Measurements from ENCODE around the gene CAPN15.

CAPN15 gene

GRCh38 chr16:563072-563644 is 35.6 kb downstream of the CAPN15 start:
- no peak for DNase-seq

- no peak for DNase-seq
Observed at GRCh38 chr16:564690-565418, 37.3 kb downstream of the CAPN15 start.

DNA sequence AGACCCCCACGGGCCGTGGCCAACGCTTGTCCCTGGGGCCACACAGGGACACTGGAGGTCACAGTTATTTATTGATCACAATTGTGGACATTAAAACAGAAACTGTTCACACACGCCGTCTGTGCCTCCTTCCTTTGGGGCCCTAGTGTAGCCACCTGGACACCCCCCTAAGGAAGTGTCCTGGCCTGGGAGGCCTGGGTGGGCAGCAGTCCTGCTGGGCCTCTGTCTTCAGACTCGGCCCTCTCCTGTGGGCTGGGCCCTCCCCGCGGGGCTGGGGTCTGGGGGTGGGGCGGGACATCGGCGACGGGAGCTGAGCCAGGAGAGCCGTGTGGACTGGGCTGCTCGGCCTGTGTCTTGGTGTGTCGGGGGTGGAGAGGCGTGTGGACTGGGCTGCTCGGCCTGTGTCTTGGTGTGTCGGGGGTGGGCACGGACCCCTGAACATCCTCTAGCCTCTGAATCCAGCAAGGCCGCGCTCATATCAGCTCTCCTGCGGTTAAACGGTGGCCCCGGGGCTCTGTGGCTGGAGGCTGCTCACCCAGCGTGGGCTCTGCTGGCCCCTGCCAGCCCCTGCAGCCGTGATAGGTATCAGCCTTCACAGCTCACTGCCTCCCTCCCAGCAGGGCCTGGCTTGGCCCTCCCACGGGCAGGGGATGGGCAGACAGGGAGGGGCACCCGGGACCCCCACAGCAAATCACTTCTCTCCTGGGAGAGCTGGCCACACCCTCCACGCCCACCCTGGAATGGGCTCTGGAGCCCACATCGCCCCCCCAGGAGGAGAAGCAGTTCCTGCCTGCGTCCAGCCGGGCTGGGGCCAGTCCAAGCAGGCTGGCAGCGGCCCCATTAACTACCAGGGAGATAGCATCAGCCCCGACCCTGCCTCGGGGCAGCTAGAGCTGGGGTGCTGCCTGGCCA is 38.2 kb downstream of the CAPN15 start:
- no peak for DNase-seq

- peak in 2 of 4 experiments; percentile 15 to 42 for DNase-seq
Observed at GRCh38 chr16:566475-567372, 39.2 kb downstream of the CAPN15 start, which contains the start of gene NHLRC4. Gene NHLRC4, plus strand, starts transcription at chr16:567005. Its CDS starts 1,043 bp downstream, at chr16:568048.

DNA sequence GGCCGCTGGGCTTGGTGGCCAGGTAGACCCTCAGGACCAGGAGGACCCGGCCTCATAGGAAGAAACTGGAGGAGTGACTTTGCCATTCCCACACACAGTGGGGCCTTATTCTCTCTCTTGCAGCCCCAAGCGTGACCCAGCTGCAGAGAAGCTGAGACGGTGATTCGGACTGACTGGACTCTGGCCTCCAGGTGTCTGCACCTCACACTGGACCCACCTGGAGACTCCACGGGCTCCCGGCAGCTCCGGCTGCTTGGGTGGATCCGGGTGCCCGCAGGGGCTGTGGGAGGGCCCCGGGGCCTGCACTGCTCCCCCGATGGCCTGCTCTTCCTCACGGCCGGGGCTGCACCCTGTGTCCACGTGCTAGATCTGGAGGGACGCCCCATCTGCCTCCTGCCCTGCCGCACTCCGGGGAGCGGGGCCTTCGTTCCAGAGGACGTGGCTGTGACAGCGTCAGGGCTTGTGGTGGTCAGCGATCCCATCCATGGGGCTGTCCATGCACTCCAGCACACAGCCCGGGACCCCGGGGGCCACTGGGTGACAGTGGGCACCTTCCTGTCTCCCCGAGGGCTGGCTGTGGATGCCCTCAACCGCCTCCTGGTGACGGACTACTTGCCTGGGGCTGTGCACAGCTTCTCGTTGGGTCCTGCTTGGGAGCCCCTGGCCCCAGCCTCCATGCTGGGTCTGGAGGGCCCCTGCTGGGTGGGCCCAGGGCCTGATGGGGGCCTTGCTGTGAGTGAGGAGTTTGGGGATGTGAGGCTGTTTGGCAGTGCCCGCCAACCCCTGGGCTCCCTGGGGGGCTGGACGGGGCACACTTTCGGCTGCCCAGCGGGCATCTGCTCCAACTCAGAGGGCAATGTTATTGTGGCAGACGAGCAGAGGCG is 40.1 kb downstream of the CAPN15 start:
- DNase-seq = no peak

DNA sequence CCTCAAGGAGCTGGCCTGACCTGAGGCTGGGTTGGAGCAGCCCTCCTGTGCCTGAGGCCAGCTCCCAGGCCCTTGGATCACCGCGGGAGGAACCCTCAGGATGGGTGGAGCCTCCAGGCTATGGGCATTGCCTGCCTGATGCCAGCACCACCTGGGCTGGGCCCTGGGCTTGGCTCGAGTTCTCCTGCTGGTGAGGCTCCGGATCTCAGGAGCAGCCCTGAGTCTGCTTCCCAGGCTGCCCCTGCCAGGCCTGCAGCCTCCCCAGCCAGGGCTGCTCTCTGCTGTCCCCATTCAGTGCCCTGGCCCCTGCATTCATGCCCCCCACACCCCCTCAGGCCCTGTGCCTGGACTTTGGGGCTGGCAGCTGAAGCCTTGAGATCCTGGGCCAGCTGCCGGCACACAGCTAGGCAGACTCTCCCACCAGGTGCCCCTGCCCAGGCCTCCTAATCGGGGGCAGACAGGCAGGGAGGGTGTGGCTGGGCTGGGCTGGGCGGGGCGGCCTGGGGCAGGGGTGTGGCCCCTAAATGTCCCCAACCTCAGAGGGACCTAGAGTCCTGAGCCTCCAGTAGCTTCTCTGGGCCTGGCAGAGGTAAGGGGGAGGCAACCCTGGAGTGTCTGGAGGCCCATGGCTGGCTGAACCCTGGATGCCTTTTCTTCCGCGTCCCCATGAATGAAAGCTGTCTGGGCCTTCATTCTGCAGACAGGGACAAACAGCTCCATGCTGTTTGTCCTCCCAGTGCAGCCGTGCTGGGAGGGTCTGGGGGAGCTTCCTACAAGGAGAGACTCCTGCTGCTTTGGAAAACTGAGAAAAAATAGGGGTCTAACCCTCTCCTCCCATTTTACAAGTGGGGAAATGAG is 41.1 kb downstream of the CAPN15 start:
- no peak for DNase-seq

DNA sequence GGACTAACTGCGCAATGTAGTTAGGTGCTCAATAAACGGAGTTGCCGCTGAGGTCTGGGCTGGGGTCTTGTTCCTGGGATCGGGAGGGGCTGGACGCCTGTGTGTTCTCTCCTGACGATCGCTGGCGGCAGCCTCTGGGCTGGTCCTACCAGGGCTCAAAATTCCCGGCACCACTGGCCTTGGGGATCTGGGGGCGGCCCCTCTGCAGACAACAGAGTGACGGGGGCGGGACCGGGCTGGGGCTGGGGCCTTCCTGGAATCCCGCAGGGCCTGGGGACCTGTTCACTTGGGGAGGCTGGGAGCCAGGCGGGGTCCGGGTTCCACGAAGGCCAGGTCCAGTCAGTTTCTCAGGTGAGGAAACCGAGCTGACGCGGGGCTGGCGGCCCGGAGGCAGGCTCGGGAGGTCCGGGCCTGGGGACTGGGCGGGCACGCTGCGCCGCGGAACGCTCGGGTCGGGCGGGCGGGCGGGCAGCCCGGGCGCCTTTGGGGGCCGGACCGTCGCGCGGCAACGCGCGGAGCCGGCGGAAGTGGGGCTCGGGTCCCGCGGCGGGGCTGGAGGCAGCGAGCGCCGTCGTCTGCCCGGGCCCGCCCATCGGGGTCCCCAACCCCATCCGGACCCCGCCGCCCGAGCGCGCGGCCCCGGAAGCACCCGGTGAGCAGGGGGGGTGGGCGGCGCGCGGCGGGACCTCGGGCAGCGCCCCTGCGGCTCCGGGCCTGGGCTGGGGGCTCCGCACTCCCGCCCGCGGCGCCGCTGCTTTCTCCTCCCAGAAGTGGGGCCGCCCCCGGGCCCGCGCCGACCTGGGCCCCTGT is 42.1 kb downstream of the CAPN15 start, which contains the start of gene PIGQ:
Gene PIGQ (plus strand): TSS at position 524 of the 810 bp plus-strand sequence. CDS start 4,107 bp downstream, outside the sequence.
- peak; percentile 31 to 63 (median 46) for DNase-seq

DNA sequence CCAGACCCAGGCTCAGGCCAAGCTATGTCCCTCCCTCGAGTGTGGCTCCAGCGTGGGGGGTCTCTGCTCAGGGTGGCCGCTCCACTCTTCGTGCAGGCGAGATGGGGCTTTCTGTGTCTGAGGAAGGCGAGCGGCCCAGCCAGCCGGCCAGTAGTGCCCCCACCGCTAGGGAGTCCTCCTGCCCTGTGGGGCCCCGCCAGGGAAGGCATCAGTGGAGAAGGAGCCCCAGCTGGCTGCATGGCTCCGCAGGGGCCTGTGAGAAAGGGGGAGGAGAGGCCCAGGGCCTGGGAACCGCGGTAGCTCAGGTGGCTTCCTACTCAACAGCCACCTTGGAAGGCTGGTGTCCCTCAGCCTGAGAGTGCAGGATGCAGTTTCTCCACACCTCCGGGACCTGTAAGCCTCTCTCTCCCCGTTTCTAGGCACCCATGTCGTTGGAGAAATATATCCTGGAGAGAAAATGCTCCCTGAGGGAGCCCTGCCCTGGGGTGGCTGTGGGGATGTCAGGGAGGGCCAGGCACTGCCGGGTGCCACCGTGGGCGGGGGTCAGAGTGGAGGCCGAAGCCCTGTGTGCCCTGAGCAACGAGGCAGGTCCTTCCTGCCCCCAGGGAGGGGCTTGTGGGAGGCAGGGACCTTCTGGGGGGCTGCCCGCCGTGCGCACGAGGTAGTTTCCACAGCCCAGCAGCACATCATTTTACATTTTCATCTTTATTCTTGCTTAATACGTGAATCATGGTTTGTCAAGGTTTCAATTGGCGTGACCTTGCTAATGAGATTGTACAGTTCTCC is 45.5 kb downstream of the CAPN15 start:
- no peak for DNase-seq

GRCh38 chr16:574021-574760 is 46.7 kb downstream of the CAPN15 start:
- no peak for DNase-seq

GRCh38 chr16:575354-576196 is 48.1 kb downstream of the CAPN15 start:
- DNase-seq = no peak

DNA sequence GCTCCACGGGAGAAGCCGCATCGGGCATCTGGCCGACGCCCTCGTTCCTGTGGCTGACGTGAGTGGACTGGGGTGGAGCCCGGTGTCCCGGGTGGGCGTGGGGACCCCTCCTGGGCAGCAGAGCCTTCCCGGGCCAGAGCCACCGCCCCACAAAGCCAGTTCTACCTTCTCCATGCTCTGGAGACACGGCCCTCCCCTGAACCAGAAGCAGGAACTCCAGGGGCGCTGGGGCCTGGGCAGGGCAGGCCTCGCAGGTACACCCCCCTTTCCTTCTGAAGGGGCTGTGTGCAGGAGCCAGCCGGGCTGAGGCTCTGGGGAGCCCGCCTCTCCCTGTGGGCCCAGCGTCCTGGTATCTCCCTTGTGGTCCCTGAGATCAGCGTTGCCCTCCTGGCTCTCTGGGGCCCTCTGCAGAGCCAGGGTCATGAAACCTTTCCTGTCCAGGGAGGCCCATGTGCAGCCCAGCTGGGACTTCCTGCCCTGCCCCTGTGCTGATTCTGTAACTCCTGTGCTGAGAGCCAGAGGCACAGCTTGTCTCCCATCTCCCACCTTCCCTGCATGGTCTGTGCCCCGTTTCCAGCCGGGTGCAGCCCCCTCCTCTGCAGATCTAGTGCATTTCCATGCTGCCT is 48.8 kb downstream of the CAPN15 start:
- no peak for DNase-seq

- no peak for DNase-seq
Observed at GRCh38 chr16:576823-577201, 49.3 kb downstream of the CAPN15 start.

DNA sequence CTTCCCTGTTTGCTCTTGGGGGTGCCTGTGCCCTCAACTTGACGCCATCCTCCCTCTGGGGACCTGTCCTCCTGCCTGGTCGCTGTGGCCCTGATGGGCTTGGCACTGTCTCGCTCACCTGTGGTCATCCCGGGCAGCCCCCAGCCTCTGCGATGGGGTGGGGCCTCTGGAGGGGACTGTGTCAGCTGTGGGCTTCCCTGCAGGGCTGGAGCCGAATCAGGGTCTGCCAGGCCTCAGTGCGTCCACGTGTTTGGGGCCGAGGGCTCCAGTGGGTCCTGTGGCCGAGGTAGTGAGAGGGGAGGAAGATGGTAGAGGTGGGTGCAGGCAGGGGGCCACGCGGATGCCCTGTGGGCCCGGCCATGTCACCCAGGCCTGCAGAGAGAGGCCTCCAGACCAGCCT is 50.3 kb downstream of the CAPN15 start:
- no peak for DNase-seq

GRCh38 chr16:578232-578869 is 50.8 kb downstream of the CAPN15 start:
- DNase-seq = no peak

DNA sequence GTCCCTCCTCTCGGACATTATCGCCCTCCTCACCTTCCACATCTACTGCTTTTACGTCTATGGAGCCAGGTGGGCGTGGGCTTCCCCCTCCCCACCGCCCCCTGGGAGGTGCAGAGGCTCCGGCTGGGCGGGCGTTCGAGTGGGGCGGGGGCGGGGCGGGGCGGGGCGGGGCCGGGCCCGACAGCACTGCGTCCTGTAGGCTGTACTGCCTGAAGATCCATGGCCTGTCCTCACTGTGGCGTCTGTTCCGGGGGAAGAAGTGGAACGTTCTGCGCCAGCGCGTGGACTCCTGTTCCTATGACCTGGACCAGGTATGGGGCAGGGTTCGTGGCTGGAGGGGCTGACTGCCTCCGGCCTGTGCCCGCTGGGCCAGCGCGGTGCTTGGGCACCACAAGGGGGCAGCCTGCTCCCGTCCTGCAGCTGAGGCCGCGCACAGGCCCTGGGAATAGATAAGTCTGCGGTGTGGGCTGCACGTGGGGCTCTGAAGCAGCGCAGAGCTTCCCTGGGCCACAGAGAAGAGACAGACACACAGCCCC is 51.4 kb downstream of the CAPN15 start:
- peak in 2 of 4 experiments; percentile 28 to 40 for DNase-seq

All from activated naive CD4-positive, alpha-beta T cell (primary cell).